Measurements from ENCODE around the gene ADAMTSL4. TPM values are rescaled to one million over a fixed set of nuclear protein-coding genes. Genes with fewer than 3 reads are reported as not detected.
A peak's percentile ranks its signal among the peaks of the same experiment; 100 is the strongest.

ADAMTSL4 gene
- total and polyA plus RNA-seq, 2 donors (not counting 1 experiment from before 2014, with no cell fraction given), result 7.3 to 13.0 TPM

DNA sequence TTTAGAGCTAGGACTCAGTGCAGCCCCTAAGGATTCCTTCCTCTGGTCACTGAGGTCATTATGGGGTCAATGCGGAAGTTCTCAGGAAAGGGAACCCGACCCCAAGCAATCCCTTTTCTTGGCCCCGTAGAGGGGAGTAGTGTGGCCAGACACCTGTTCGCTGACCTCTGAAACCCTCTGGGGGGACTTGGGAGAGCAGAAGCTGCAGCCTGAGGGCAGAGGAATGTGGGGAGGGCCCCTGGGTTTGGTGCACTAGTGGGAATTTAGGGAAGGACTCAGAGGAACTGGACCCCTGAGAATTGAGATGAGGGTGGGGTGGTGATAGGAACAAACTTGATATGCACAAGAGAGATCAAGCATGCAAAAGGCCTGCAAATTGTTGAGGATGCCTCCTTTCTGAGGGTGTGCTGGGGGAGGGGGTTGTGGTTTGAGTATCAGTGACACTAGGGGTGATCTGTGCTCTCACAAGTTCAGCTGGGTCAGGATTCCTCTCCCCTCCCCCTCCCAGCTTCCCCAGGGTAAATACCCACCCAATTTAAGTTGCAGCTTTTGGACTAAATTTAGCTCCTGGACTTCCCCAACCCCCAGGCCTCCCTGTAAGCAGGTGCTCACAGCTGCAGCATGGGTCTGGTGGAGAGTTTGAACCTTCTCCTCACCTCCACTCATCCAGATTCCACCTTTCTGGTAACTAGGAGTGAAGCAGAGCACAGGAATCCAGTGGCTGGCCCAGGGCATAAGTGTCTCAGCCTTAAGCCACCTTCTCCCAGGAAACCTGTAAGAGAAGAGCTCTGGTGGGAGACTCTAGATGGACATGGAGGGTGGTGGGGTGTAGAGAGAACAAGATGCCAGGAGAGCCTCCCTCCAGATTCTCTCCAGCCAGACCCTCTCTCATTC lies 13.5 kb downstream of the ADAMTSL4 start:
- Histone ChIP-seq H3K27me3 (ENCODE audit: control insufficient read depth, insufficient read depth, low read length) (no peaks in the 10 kb centered on the region), H4K20me1 (ENCODE audit: control insufficient read depth, extremely low read depth, insufficient read depth, low read length) (no peaks in the 10 kb centered on the region), H3K4me3 (replicated peaks in 1 of 4; ENCODE audit: control extremely low read depth in 1 of 4, insufficient read depth in 1 of 4, low read depth in 3 of 4, low read length in 4 of 4) (peak overlapping the region in 1 of 4 experiments; percentile 23), H3K4me1 (ENCODE audit: control insufficient read depth, extremely low read depth, insufficient read depth, low read length) (peaks cover 47% of the 10 kb centered on the region), H2AFZ (ENCODE audit: low read length) (no peak overlapping the region), H3K4me2 (ENCODE audit: extremely low read depth, insufficient read depth, low read length) (peak overlapping the region; percentile 44), H3K9me3 (ENCODE audit: control insufficient read depth, insufficient read depth, low read depth, low read length) (no peaks in the 10 kb centered on the region), H3K27ac (ENCODE audit: insufficient read depth, low read length) (peak overlapping the region; percentile 100), H3K36me3 (ENCODE audit: control insufficient read depth, insufficient read depth, low read length) (peaks cover 5% of the 10 kb centered on the region), H3K79me2 (ENCODE audit: control insufficient read depth, insufficient read depth, low read length) (peaks cover 33% of the 10 kb centered on the region), H3K9ac (ENCODE audit: insufficient read depth, low read length) (peak overlapping the region; percentile 39)
- no peak for DNase-seq (ENCODE audit: low read depth in 2 of 2)
- TF ChIP-seq, protein P1, sequence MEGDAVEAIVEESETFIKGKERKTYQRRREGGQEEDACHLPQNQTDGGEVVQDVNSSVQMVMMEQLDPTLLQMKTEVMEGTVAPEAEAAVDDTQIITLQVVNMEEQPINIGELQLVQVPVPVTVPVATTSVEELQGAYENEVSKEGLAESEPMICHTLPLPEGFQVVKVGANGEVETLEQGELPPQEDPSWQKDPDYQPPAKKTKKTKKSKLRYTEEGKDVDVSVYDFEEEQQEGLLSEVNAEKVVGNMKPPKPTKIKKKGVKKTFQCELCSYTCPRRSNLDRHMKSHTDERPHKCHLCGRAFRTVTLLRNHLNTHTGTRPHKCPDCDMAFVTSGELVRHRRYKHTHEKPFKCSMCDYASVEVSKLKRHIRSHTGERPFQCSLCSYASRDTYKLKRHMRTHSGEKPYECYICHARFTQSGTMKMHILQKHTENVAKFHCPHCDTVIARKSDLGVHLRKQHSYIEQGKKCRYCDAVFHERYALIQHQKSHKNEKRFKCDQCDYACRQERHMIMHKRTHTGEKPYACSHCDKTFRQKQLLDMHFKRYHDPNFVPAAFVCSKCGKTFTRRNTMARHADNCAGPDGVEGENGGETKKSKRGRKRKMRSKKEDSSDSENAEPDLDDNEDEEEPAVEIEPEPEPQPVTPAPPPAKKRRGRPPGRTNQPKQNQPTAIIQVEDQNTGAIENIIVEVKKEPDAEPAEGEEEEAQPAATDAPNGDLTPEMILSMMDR (conservative IDR thresholded peaks at IDR 0.05 in 1 of 2, IDR thresholded peaks at IDR 0.05 in 1 of 2; ENCODE audit: low read depth in 1 of 2, low read length in 2 of 2), result no peak
- no peak for TF ChIP-seq EZH2 (IDR thresholded peaks at IDR 0.05; ENCODE audit: low read length, missing control alignments)

DNA sequence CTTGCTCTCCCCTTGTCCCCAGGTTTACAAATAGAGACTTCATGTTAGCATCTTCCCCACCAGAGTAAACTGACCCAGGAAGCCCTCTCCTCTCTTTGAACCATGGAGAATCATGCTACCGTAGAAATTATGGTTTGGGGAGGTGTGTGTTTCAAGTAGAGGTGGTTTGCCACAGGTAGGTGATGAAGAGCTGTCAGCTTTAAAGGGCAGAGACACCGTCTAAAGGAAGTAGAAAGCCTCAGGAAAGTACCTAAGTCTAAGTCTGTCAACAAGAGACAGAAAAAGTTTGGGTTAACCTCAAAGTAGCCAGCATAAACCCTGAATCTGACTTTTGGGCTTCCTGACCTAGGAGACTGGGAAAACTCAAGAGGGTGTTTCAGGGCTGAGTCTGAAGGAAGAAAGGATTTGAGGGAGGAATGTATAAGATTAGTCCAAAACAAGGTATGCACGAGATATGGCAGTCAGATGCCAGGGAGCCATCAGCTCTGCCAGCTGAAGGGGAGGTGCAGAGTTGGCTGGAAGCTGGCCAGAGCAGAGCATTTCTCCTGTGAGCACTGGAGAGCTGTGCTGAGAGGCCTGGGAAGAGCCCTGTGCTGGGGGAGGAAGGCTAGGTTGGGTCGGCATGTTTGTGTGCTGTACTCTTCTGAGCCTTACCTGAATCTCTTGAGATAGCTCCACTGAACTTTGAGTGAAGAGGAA lies 14.3 kb downstream of the ADAMTSL4 start:
- no peak overlapping the region for H3K4me2 ChIP-seq (ENCODE audit: extremely low read depth, insufficient read depth, low read length)

More for the DNA sequence above, 14.3 kb downstream of the ADAMTSL4 start:
- Histone ChIP-seq H3K36me3 (ENCODE audit: control insufficient read depth, insufficient read depth, low read length) (peaks cover 4% of the 10 kb centered on the region), H4K20me1 (ENCODE audit: control insufficient read depth, extremely low read depth, insufficient read depth, low read length) (no peaks in the 10 kb centered on the region), H3K27me3 (ENCODE audit: control insufficient read depth, insufficient read depth, low read length) (no peaks in the 10 kb centered on the region), H3K4me3 (replicated peaks in 1 of 4; ENCODE audit: control extremely low read depth in 1 of 4, insufficient read depth in 1 of 4, low read depth in 3 of 4, low read length in 4 of 4) (no peak overlapping the region), H3K9ac (ENCODE audit: insufficient read depth, low read length) (no peak overlapping the region), H3K27ac (ENCODE audit: insufficient read depth, low read length) (peak overlapping the region; percentile 100), H3K4me1 (ENCODE audit: control insufficient read depth, extremely low read depth, insufficient read depth, low read length) (peaks cover 51% of the 10 kb centered on the region), H2AFZ (ENCODE audit: low read length) (no peak overlapping the region), H3K79me2 (ENCODE audit: control insufficient read depth, insufficient read depth, low read length) (peaks cover 35% of the 10 kb centered on the region), H3K9me3 (ENCODE audit: control insufficient read depth, insufficient read depth, low read depth, low read length) (no peaks in the 10 kb centered on the region)
- DNase-seq (ENCODE audit: low read depth in 2 of 2), result no peak
- TF ChIP-seq EZH2 (IDR thresholded peaks at IDR 0.05; ENCODE audit: low read length, missing control alignments), result no peak
- TF ChIP-seq, protein P1 (conservative IDR thresholded peaks at IDR 0.05 in 1 of 2, IDR thresholded peaks at IDR 0.05 in 1 of 2; ENCODE audit: low read depth in 1 of 2, low read length in 2 of 2), result no peak

Measured in fibroblast of lung (primary cell).